Sigmoid colon (tissue), 7 donors: ENCODE data around the gene COL23A1. TPM values are rescaled to one million over a fixed set of nuclear protein-coding genes. Genes with fewer than 3 reads are reported as not detected.

Experiments used
- DNase-seq: peaks from one replicate; pipeline ENCODE4 v3.0.0-alpha.2; 2019
- H3K27ac ChIP-seq, 4 donors: fragments of 200-600 bp; sonication (generic); one replicate each; pipeline ENCODE4 v1.5.1; 2016 to 2019; ENCODE audit warnings: mild to moderate bottlenecking in 1 of 4
- H3K27me3 ChIP-seq, 3 donors: fragments of 200-600 bp; sonication (generic); one replicate each; pipeline ENCODE4 v1.5.1; 2019; ENCODE audit warnings: mild to moderate bottlenecking in 1 of 3
- H3K36me3 ChIP-seq, 4 donors: fragments of 200-600 bp; sonication (generic); one replicate each; pipeline ENCODE4 v1.5.1; 2016 to 2019
- H3K4me1 ChIP-seq, 4 donors: fragments of 200-600 bp; sonication (generic); one replicate each; pipeline ENCODE4 v1.5.1; 2017 to 2019
- H3K4me3 ChIP-seq, 4 donors: fragments of 200-600 bp; sonication (generic); one replicate each; pipeline ENCODE4 v1.5.1; 2017 to 2019; ENCODE audit warnings: mild to moderate bottlenecking in 2 of 4, moderate library complexity in 1 of 4
- H3K9me3 ChIP-seq, 4 donors: fragments of 200-600 bp in 3 of 4; sonication (generic) in 3 of 4; one replicate each; pipeline versions ENCODE4 v1.5.1 to v1.6.1; 2013 to 2019
- CTCF ChIP-seq, 4 experiments: fragments of 450-650 bp in 3 of 4; fragments of 200-600 bp in 1 of 4; IDR thresholded peaks; one replicate each; pipeline ENCODE4 v1.5.1; 2016 to 2019; ENCODE audit warnings: antibody characterized with exemption in 4 of 4, mild to moderate bottlenecking in 3 of 4, moderate library complexity in 2 of 4
- EP300 ChIP-seq, 4 donors: sonication (generic); formaldehyde crosslinking; IDR thresholded peaks; one replicate each; pipeline ENCODE4 v1.6.1; 2017; ENCODE audit warnings: antibody characterized with exemption in 4 of 4
- POLR2A ChIP-seq, 2 donors: fragments of 450-650 bp; IDR thresholded peaks; one replicate each; pipeline ENCODE4 v1.6.1; 2016; ENCODE audit warnings: antibody characterized with exemption in 2 of 2, mild to moderate bottlenecking in 2 of 2, moderate library complexity in 2 of 2
- POLR2AphosphoS5 ChIP-seq, 4 donors: sonication (generic); formaldehyde crosslinking; IDR thresholded peaks; one replicate each; pipeline ENCODE4 v1.6.1; 2017; ENCODE audit warnings: antibody characterized with exemption in 4 of 4
- WGBS, 2 donors: extraction: QIAGEN DNeasy Blood & Tissue Kit; methylation state at CpG; one replicate each; pipeline ENCODE4 v1.1.7; 2013; 5-methylcytosine and 5-hydroxymethylcytosine counted together
- intact Hi-C: fragments of 100-400 bp; cut with DNase I; formaldehyde crosslinking; loops from one replicate; pipeline ENCODE4 v1.15.1; 2023
- polyA plus RNA-seq, 3 donors: library from polyadenylated mRNA; stranded (reverse); fragments of 200-250 nt; gene quantifications; one replicate each; pipeline ENCODE4 v1.2.3, GENCODE V29; 2013
- total RNA-seq, 4 donors: library from RNA; depleted of rRNA; stranded (reverse); fragments of >200 nt; gene quantifications; one replicate each; pipeline ENCODE4 v1.1.0, GENCODE V29; 2016
- donor health status: healthy with polysubstance abuse.
- donor health status: Bipolar disorder and iron deficiency.
- donor health status: healthy.

The COL23A1 gene
- total and polyA plus RNA-seq, 7 donors: 0.28 to 1.2 (median 0.57) TPM; not detected in 1

DNA sequence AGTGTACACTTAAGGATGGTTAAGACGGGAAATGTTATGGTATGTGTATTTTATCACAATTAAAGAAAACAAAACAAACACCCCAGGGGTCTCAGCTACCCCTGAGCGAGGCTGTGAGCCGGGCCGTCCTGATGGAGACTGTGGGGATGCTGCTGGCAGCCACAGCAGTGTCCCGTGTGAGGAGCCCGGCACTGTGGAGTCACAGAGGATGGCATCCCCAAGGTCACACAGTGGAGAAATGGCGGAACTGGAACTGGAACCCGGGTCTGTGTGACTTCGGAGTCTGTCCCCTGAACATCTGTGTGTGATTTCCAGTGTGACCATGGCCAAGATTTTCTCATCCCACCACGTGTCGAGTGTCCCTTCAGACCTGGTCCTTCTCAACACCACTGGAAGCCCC lies 276.9 kb downstream of the COL23A1 start:
- H3K27ac ChIP-seq: no peak overlapping the region
- DNase-seq: peak; percentile 46
- peaks cover 0 to 6% (median 0%) of the 10 kb centered on the region in 3 donors for H3K27me3 ChIP-seq
- WGBS, 2 donors: 83 to 91% methylated on average over 11 of the region's 11 CpGs
- H3K4me1 ChIP-seq: no peaks in the 10 kb centered on the region
- TF ChIP-seq EP300 (IDR thresholded peaks at IDR 0.05) (no peak), POLR2A (IDR thresholded peaks at IDR 0.05) (no peak), CTCF (IDR thresholded peaks at IDR 0.05) (no peak), POLR2AphosphoS5 (IDR thresholded peaks at IDR 0.05) (no peak)
- intact Hi-C loops: no loop called here
- H3K4me3 ChIP-seq: no peak overlapping the region
- no peaks in the 10 kb centered on the region for H3K36me3 ChIP-seq
- H3K9me3 ChIP-seq: no peaks in the 10 kb centered on the region

DNA sequence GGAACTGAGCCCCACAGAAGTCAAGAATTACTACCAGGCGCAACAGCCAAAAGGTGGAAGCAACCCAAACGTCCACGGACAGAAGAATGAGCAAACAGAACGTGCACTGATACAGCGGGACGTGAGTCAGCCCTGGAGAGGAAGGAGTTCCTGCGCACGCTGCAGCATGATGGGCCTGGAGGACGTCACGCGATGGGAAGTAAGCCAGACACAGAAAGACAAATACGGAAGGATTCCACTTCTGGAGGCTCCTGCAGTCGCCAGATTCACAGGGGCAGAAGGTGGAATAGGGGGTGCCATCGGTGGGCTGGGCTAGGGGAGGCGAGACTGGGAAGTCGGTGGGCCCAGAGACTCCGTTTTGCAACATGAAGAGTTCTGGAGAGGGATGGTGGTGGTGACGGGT lies 277.3 kb downstream of the COL23A1 start:
- 68 to 77% methylated on average over 18 of the region's 18 CpGs for WGBS, 2 donors

DNA sequence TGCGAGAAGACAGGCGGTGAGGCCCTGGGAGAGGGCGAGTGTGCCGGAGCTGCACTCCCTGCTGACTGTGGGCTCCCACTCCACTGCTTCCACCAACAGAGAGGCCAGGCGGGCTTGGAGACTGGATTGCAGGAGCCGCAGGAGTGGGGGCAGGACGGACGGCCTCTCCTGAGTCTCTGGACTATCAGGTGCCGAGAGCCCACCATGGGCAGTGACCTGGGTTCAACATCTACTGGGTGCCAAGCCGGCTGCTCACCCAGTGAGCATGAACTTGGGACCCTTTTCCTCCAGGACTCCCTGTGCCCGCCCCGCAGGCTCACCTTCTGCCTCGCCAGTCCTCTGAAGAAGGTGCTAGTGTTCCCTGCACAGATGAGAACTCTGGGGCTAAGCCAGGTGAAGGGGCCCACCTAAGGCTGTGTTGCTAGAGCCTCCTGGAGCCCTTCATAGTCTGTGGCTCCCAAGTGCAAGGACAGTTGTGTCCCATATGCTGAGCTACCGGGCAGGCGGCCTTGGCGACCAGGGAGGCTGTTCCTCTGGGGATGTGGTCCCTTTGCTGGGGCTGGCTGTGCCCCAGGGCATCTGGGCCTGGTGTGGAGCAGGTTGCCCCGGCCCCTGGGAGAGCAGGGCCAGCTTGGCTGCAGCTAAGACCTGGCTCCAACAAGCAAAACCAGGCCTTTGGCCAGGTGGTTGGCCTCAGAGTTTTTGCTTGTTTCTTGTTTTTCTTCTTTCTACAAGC lies 279.9 kb downstream of the COL23A1 start:
- TF ChIP-seq POLR2A (IDR thresholded peaks at IDR 0.05): no peak
- TF ChIP-seq POLR2AphosphoS5 (IDR thresholded peaks at IDR 0.05): no peak
- no peak for TF ChIP-seq EP300 (IDR thresholded peaks at IDR 0.05)
- TF ChIP-seq CTCF (IDR thresholded peaks at IDR 0.05): no peak
- Histone ChIP-seq H3K27ac (no peak overlapping the region), H3K4me3 (no peak overlapping the region), H3K27me3 (peaks cover 0 to 6% (median 0%) of the 10 kb centered on the region in 3 donors), H3K4me1 (peaks cover 0 to 3% (median 1%) of the 10 kb centered on the region in 4 donors), H3K36me3 (no peaks in the 10 kb centered on the region), H3K9me3 (no peaks in the 10 kb centered on the region)
- 92% methylated on average over 17 of the region's 17 CpGs for WGBS, 2 donors
- DNase-seq: peak; percentile 50
- intact Hi-C loops: no loop called here

More for the DNA sequence above, 277.3 kb downstream of the COL23A1 start:
- Histone ChIP-seq H3K4me3 (no peak overlapping the region), H3K36me3 (no peaks in the 10 kb centered on the region), H3K27me3 (peaks cover 0 to 6% (median 0%) of the 10 kb centered on the region in 3 donors), H3K9me3 (no peaks in the 10 kb centered on the region), H3K27ac (no peak overlapping the region), H3K4me1 (no peaks in the 10 kb centered on the region)
- intact Hi-C loops: no loop called here
- peak; percentile 66 for DNase-seq
- TF ChIP-seq POLR2A (IDR thresholded peaks at IDR 0.05) (no peak), POLR2AphosphoS5 (IDR thresholded peaks at IDR 0.05) (no peak), CTCF (IDR thresholded peaks at IDR 0.05) (no peak), EP300 (IDR thresholded peaks at IDR 0.05) (no peak)

DNA sequence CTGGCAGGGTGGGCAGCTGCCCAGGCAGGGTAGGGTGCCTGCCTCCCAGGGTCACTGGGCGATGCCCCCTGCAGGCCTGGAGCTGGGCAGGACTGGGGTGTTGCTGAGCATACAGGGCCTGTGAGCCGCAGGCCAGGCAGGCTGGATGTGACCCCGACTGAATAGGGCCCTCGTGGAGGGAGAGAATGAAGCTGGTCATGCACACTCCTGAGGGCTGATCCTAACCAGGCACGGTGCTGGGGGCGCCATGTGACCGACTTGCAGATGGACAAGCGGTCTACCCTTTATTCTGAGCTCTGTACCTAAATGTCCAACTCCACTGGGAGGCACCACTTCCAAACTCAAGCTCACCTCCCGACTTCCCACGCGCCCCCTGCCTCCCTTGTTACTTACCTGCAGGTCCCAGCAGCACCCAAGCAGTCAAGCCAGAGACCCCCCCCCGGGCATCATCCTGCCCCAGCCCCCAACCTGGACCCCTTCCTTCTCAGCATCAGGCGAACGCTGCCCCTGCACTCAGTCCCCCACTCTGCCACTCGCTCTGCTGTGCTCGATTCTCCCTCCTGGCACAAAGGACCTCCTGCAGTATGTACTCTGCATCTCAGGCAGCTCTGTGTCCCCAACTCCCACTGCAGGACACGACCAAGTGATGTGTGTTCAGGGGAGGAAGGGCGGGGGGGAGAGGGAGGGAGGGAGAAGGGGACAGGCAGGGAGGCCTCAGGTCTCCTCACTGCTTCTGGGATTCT lies 280.8 kb downstream of the COL23A1 start:
- DNase-seq: peak; percentile 46
- intact Hi-C loops: no loop called here
- H3K4me1 ChIP-seq: peaks cover 0 to 11% (median 10%) of the 10 kb centered on the region in 4 donors
- TF ChIP-seq POLR2A (IDR thresholded peaks at IDR 0.05) (no peak), CTCF (IDR thresholded peaks at IDR 0.05) (no peak), POLR2AphosphoS5 (IDR thresholded peaks at IDR 0.05) (no peak), EP300 (IDR thresholded peaks at IDR 0.05) (no peak)
- WGBS, 2 donors: 76 to 82% methylated on average over 18 of the region's 18 CpGs
- H3K9me3 ChIP-seq: no peaks in the 10 kb centered on the region
- H3K27ac ChIP-seq: no peak overlapping the region
- no peaks in the 10 kb centered on the region for H3K36me3 ChIP-seq
- peaks cover 0 to 6% (median 0%) of the 10 kb centered on the region in 3 donors for H3K27me3 ChIP-seq
- no peak overlapping the region for H3K4me3 ChIP-seq
